ENCODE data around the gene PHF21B. TPM values are rescaled to one million over a fixed set of nuclear protein-coding genes. Genes with fewer than 3 reads are reported as not detected.

PHF21B gene
- total RNA-seq, 1 donor from 2014 or later: 0.30 TPM

- intact Hi-C loops (cut with DNase I): no loop called here
- DNase-seq: no peak
- no peak for ATAC-seq (ENCODE audit: poor library complexity)
Observed at GRCh38 chr22:44845796-44846720, 163.7 kb downstream of the PHF21B start.

GRCh38 chr22:44845191-44845590 is 164.6 kb downstream of the PHF21B start:
- ATAC-seq (ENCODE audit: poor library complexity): no peak
- intact Hi-C loops (cut with DNase I): no loop called here
- DNase-seq: no peak

GRCh38 chr22:44842417-44842816 is 167.4 kb downstream of the PHF21B start:
- no peak for ATAC-seq (ENCODE audit: poor library complexity)
- intact Hi-C loops (cut with DNase I): no loop called here
- no peak for DNase-seq

- DNase-seq (peak; percentile 12), ATAC-seq (ENCODE audit: poor library complexity) (no peak)
- intact Hi-C loops (cut with DNase I): no loop called here
Observed at GRCh38 chr22:44840611-44841322, 169.0 kb downstream of the PHF21B start.

GRCh38 chr22:44839721-44840120 is 170.1 kb downstream of the PHF21B start:
- DNase-seq: no peak
- intact Hi-C loops (cut with DNase I): no loop called here
- no peak for ATAC-seq (ENCODE audit: poor library complexity)

GRCh38 chr22:44839061-44839460 is 170.7 kb downstream of the PHF21B start:
- DNase-seq (no peak), ATAC-seq (ENCODE audit: poor library complexity) (no peak)
- intact Hi-C loops (cut with DNase I): no loop called here

GRCh38 chr22:44838316-44839016 is 171.3 kb downstream of the PHF21B start:
- DNase-seq (no peak), ATAC-seq (ENCODE audit: poor library complexity) (peak; percentile 65)
- intact Hi-C loops (cut with DNase I): no loop called here

- intact Hi-C loops (cut with DNase I): no loop called here
- no peak for DNase-seq
- no peak for ATAC-seq (ENCODE audit: poor library complexity)
Observed at GRCh38 chr22:44837481-44837880, 172.3 kb downstream of the PHF21B start.

GRCh38 chr22:44834065-44834464 is 175.7 kb downstream of the PHF21B start:
- ATAC-seq (ENCODE audit: poor library complexity) (no peak), DNase-seq (no peak)
- intact Hi-C loops (cut with DNase I): no loop called here

- intact Hi-C loops (cut with DNase I): no loop called here
- DNase-seq (no peak), ATAC-seq (ENCODE audit: poor library complexity) (no peak)
Observed at GRCh38 chr22:44831885-44832284, 177.9 kb downstream of the PHF21B start.

Other genes starting within 250 kb of the PHF21B start
- 19.1 TPM for gene NUP50, start 153.9 kb upstream of the PHF21B start, total RNA-seq
- gene KIAA0930, start 230.9 kb upstream of the PHF21B start, total RNA-seq: 18.6 TPM

Data from Right ventricle myocardium superior (tissue), 1 donor.